B cell (primary cell): ENCODE results near the gene CHCHD2.
"Not testable (repeated sequence)": the region's sequence is repeated elsewhere in the genome, so short reads cannot be mapped to it uniquely, and the experiment has no call there.

ENCODE experiments used
- EZH2 ChIP-seq: IDR thresholded peaks from 2 replicates; pipeline ENCODE4 v1.6.1; 2012; ENCODE audit warnings: borderline replicate concordance, low read depth, mild to moderate bottlenecking, moderate library complexity, low read length; ENCODE audit not compliant: insufficient read depth, poor library complexity, severe bottlenecking
- TF ChIP-seq, protein P1 (sequence below): fragments of 200-600 bp; IDR thresholded peaks from one replicate; pipeline ENCODE4 v1.8.0; 2022; ENCODE audit warnings: antibody characterized with exemption, mild to moderate bottlenecking

DNA sequence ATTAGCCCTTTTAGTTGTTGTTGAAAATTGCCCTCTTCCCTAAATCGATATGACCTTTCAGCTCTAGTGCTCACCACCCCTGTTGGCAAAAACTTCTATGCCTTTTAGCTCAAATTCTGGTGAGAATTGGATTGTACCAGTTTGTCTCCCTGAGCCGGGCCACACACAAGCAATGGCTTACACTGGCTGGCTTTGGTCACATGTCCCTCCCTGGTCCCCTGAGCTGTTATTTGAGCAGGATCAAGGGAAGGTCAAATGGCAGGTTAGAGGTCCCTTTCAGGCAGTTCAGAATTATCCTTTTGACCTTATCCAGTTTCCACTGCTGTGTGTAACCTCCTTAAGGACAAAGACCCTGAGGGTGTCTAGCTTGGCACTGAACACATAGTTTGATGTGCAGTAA, 24.8 kb upstream of the CHCHD2 start:
- TF ChIP-seq, protein P1, sequence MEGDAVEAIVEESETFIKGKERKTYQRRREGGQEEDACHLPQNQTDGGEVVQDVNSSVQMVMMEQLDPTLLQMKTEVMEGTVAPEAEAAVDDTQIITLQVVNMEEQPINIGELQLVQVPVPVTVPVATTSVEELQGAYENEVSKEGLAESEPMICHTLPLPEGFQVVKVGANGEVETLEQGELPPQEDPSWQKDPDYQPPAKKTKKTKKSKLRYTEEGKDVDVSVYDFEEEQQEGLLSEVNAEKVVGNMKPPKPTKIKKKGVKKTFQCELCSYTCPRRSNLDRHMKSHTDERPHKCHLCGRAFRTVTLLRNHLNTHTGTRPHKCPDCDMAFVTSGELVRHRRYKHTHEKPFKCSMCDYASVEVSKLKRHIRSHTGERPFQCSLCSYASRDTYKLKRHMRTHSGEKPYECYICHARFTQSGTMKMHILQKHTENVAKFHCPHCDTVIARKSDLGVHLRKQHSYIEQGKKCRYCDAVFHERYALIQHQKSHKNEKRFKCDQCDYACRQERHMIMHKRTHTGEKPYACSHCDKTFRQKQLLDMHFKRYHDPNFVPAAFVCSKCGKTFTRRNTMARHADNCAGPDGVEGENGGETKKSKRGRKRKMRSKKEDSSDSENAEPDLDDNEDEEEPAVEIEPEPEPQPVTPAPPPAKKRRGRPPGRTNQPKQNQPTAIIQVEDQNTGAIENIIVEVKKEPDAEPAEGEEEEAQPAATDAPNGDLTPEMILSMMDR, result not testable (repeated sequence)
- not testable (repeated sequence) for TF ChIP-seq EZH2
